Endothelial cell of umbilical vein (primary cell): ENCODE data around the gene ZNF418. TPM values are rescaled to one million over a fixed set of nuclear protein-coding genes. Genes with fewer than 3 reads are reported as not detected.
A peak's percentile ranks its signal among the peaks of the same experiment; 100 is the strongest.

Experiments
- Bru-seq: library from RNA; stranded (reverse); fragments of 400-500 nt; gene quantifications from one replicate; lab custom pipeline; 2021; lab: Mats Ljungman, UMichigan
- BruChase-seq, 2 experiments: library from RNA; stranded (reverse); fragments of 400-500 nt; gene quantifications; one replicate each; lab custom pipeline; 2021; lab: Mats Ljungman, UMichigan
- BruUV-seq: library from RNA; stranded (reverse); fragments of 400-500 nt; replicated peaks from 2 replicates; lab custom pipeline; 2021; lab: Mats Ljungman, UMichigan
- CTCF ChIA-PET: fragments of 300-600, 350-600 bp; sonication (Branson Sonifier 250); formaldehyde crosslinking; loops from one replicate; lab custom pipeline; 2021; ENCODE audit warnings: antibody characterized with exemption, inconsistent platforms; lab: Charles Lee
- POLR2A ChIA-PET: fragments of 300-600, 350-600 bp; sonication (Branson Sonifier 250); formaldehyde crosslinking; loops from one replicate; lab custom pipeline; 2021; ENCODE audit warnings: antibody characterized with exemption, inconsistent platforms; lab: Charles Lee
- DNase-seq: peaks from one replicate; pipeline ENCODE4 v3.0.0-alpha.2; 2011; ENCODE audit warnings: low read depth, low spot score
- FAIRE-seq: peaks from 2 replicates; lab custom pipeline; 2011; peaks lifted over from hg19 to GRCh38; lab: Jason Lieb, UNC
- H2AFZ ChIP-seq: 2 replicates; pipeline ENCODE4 v1.6.0; 2012; ENCODE audit warnings: low read depth, low read length, control low read depth, inconsistent platforms
- H3K27ac ChIP-seq: 2 replicates; pipeline ENCODE4 v1.5.1; 2011; ENCODE audit warnings: low read depth, mild to moderate bottlenecking, control low read depth, low read length, moderate library complexity; ENCODE audit not compliant: insufficient read depth
- H3K27me3 ChIP-seq, 2 experiments: 2 replicates each; pipeline versions ENCODE4 v1.6.0 to v1.6.1; 2011; ENCODE audit warnings: low read length in 2 of 2, mixed read lengths in 1 of 2; ENCODE audit not compliant: control insufficient read depth in 2 of 2, insufficient read depth in 2 of 2
- H3K36me3 ChIP-seq, 2 experiments: 2 replicates in 1 of 2; 3 replicates in 1 of 2; pipeline ENCODE4 v1.5.1; 2011; ENCODE audit warnings: low read length in 2 of 2, mild to moderate bottlenecking in 1 of 2, moderate library complexity in 1 of 2; ENCODE audit not compliant: control insufficient read depth in 2 of 2, insufficient read depth in 2 of 2; ENCODE audit errors: extremely low read depth in 1 of 2
- H3K4me1 ChIP-seq: 3 replicates; pipeline ENCODE4 v1.5.1; 2011; ENCODE audit warnings: mild to moderate bottlenecking, low read length; ENCODE audit not compliant: control insufficient read depth, insufficient read depth; ENCODE audit errors: extremely low read depth
- H3K4me2 ChIP-seq: 2 replicates; pipeline ENCODE4 v1.6.1; 2011; ENCODE audit warnings: low read length, control low read depth, mixed read lengths; ENCODE audit not compliant: insufficient read depth
- H3K4me3 ChIP-seq, 3 experiments: fragments of 200-600 bp in 1 of 3; sonication (generic), shearing (Covaris generic) in 1 of 3; replicated peaks in 1 of 3; 2 replicates each; pipeline ENCODE4 v1.5.1; 2011 to 2016; ENCODE audit warnings: control low read depth in 3 of 3, low read length in 3 of 3, mild to moderate bottlenecking in 2 of 3, inconsistent platforms in 1 of 3, low read depth in 1 of 3, moderate library complexity in 1 of 3; ENCODE audit not compliant: insufficient read depth in 1 of 3
- H3K79me2 ChIP-seq: 2 replicates; pipeline ENCODE4 v1.6.0; 2012; ENCODE audit warnings: low read length, inconsistent platforms; ENCODE audit not compliant: control insufficient read depth, insufficient read depth
- H3K9ac ChIP-seq: replicated peaks from 2 replicates; pipeline ENCODE3; 2011; ENCODE audit warnings: low read length, control low read depth; ENCODE audit not compliant: insufficient read depth; ENCODE audit errors: extremely low read depth
- H3K9me1 ChIP-seq: replicated peaks from 3 replicates; pipeline ENCODE4 v1.6.0; 2011; ENCODE audit warnings: mild to moderate bottlenecking, low read length; ENCODE audit not compliant: control insufficient read depth, insufficient read depth; ENCODE audit errors: extremely low read depth
- H3K9me3 ChIP-seq: replicated peaks from 2 replicates; pipeline ENCODE4 v1.5.1; 2012; ENCODE audit warnings: low read length, inconsistent platforms; ENCODE audit not compliant: control insufficient read depth, insufficient read depth
- H4K20me1 ChIP-seq: replicated peaks from 2 replicates; pipeline ENCODE3; 2011; ENCODE audit warnings: mild to moderate bottlenecking, low read length; ENCODE audit not compliant: control insufficient read depth, insufficient read depth; ENCODE audit errors: extremely low read depth
- EZH2 ChIP-seq: IDR thresholded peaks from 2 replicates; pipeline ENCODE4 v1.6.1; 2012; ENCODE audit warnings: borderline replicate concordance, low read depth, mild to moderate bottlenecking, moderate library complexity, low read length, inconsistent platforms; ENCODE audit not compliant: severe bottlenecking
- FOS ChIP-seq: IDR thresholded peaks from 2 replicates; pipeline ENCODE4 v1.6.1; 2011; ENCODE audit warnings: mild to moderate bottlenecking, low read length, moderate library complexity, borderline replicate concordance; ENCODE audit not compliant: insufficient read depth
- GATA2 ChIP-seq: IDR thresholded peaks from 2 replicates; pipeline ENCODE4 v1.7.0; 2011; ENCODE audit warnings: low read depth, mild to moderate bottlenecking, moderate library complexity, mixed read lengths, low read length; ENCODE audit not compliant: insufficient read length, insufficient read depth
- JUN ChIP-seq: IDR thresholded peaks from 2 replicates; pipeline ENCODE4 v1.6.1; 2011; ENCODE audit warnings: borderline replicate concordance, low read depth; ENCODE audit not compliant: insufficient read length, insufficient read depth
- MYC ChIP-seq: IDR thresholded peaks from one replicate; pipeline ENCODE4 v1.6.1; 2011; ENCODE audit warnings: mild to moderate bottlenecking, low read depth, low read length
- POLR2A ChIP-seq: IDR thresholded peaks from 2 replicates; pipeline ENCODE4 v1.6.1; 2012; ENCODE audit warnings: low read depth, mild to moderate bottlenecking, control low read depth, low read length
- POLR2AphosphoS5 ChIP-seq: IDR thresholded peaks from 2 replicates; pipeline ENCODE4 v1.6.1; 2012; ENCODE audit warnings: low read depth, mild to moderate bottlenecking, control low read depth, low read length, moderate library complexity; ENCODE audit not compliant: insufficient read depth
- dilution Hi-C: fragments of 300-500 bp; cut with MboI; formaldehyde crosslinking; loops from one replicate; pipeline ENCODE4 v1.15.0; 2019; ENCODE audit warnings: low sequenced_read_pairs; ENCODE audit not compliant: extremely low pct_ligation_motif_present
- intact Hi-C: fragments of 100-400 bp; cut with micrococcal nuclease; formaldehyde crosslinking; loops from one replicate; pipeline ENCODE4 v1.10.0; 2022
- long read RNA-seq: library from polyadenylated mRNA; stranded (forward); transcript quantifications from one replicate; pipeline ENCODE4 v2.0.0, GENCODE V29; 2021
- polyA minus RNA-seq, 3 experiments: library from RNA; depleted of rRNA, polyadenylated mRNA; stranded (reverse); fragments of >200 nt; gene quantifications; 1 replicate in 1 of 3; 2 replicates in 2 of 3; pipeline ENCODE4 v1.2.3, GENCODE V29; 2011
- polyA plus RNA-seq, 4 experiments: library from polyadenylated mRNA; depleted of rRNA in 3 of 4; stranded (reverse) in 3 of 4; unstranded in 1 of 4; fragments of >200 nt; gene quantifications; 2 replicates each; pipeline versions ENCODE4 v1.2.1 to v1.2.3, GENCODE V29; 2011 to 2012; ENCODE audit warnings: missing spikeins in 1 of 4
- total RNA-seq: library from RNA; stranded (reverse); gene quantifications from 2 replicates; pipeline ENCODE4 v1.2.3, GENCODE V29; 2021
- TF ChIP-seq, protein P1 (sequence below): IDR thresholded peaks from 2 replicates; pipeline ENCODE4 v1.6.1; 2011; ENCODE audit not compliant: insufficient read depth, insufficient read length
- TF ChIP-seq, protein P2 (sequence below), 2 donors: IDR thresholded peaks; 1 replicate in 1 of 2; 2 replicates in 1 of 2; pipeline ENCODE4 v1.5.1; 2011; ENCODE audit warnings: low read length in 2 of 2, mild to moderate bottlenecking in 2 of 2, moderate library complexity in 2 of 2, control low read depth in 1 of 2, inconsistent platforms in 1 of 2, low read depth in 1 of 2; ENCODE audit not compliant: insufficient read depth in 1 of 2; ENCODE audit errors: extremely low read depth in 1 of 2

Gene ZNF418
- total RNA-seq (3.5 and 5.4 TPM in 2 replicates), polyA plus RNA-seq (0.97 and 1.7 TPM in 2 replicates), polyA minus RNA-seq (2.2 and 3.3 TPM in 2 replicates), Bru-seq, nascent RNA (percentile 55 among the genes with signal in this experiment), BruChase-seq, experiment 1, labeled RNA remaining after a 6-hour chase (percentile 56 among the genes with signal in this experiment), BruChase-seq, experiment 2, labeled RNA remaining after a 2-hour chase (percentile 55 among the genes with signal in this experiment)
- polyA plus RNA-seq (2011; cell fraction: cytosol; rRNA removed), result 1.2 and 1.4 TPM in 2 replicates
- polyA plus RNA-seq (2011; cell fraction: nucleus; rRNA removed), result 6.9 and 8.7 TPM in 2 replicates
- polyA plus RNA-seq (2012), result 1.7 and 4.1 TPM in 2 replicates
- not detected for polyA minus RNA-seq (2011; cell fraction: cytosol; rRNA and poly(A)+ RNA removed)
- 4.6 and 8.5 TPM in 2 replicates for polyA minus RNA-seq (2011; cell fraction: nucleus; rRNA and poly(A)+ RNA removed)
- long read RNA-seq, partial matches to known transcripts, result 0 of 1 reads
- long read RNA-seq, other reads (novel, unspliced or antisense), result 1 of 1 reads

DNA sequence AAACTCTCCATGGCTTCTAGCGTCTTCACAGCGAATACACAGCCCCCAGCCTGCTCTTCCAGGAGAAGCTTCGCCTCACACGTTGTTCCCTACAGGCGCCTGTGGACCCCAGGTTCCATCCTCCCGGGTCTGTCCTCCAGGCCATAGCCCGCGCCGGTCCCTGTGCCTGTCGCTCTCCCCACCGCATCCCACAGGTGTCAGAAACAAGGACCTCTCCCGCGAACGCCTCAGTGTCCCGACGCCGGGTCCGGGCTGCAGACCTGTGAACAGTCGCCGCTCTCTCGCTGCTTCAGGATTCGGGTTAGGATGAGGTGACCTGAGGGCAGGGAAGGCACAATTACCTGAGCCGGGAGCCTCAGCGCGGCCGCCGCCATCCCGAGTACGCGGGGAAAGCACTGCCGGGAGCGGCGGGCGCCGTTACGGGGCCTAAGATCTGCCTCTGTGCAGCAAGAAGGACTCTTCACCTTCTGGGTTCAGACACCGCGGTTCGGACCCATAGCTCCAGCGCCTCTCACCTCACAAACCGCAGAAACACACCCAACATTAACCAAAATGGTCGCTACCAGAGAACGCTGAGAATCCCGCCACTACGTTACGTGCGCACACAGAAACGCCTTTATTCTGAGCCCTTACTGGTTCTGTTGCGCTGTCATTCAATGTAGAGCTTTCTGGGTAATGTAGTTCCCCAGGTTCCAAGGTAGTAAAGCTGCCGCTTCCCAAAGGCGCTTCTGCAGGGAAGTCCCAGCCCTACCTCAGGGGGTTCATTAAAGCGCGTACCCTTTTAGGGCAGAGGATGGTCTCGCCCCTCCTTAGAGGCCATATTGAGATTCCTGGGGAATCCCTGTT, at the start of gene ZNF418:
ZNF418 (minus strand) TSS at position 583 of the 846 bp plus-strand sequence. CDS start 1,580 bp downstream, outside the sequence.
- ChIA-PET POLR2A (no interaction called here), CTCF (interaction anchor here (1.4 to 1.9 kb wide), 2 partner anchors 18 to 67 kb away, joined by 3 to 6 read pairs; partner anchors contain the start of genes ZNF417 and ZNF606)
- TF ChIP-seq, protein P1, sequence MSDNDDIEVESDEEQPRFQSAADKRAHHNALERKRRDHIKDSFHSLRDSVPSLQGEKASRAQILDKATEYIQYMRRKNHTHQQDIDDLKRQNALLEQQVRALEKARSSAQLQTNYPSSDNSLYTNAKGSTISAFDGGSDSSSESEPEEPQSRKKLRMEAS, result no peak
- no peak for TF ChIP-seq GATA2
- no peak for TF ChIP-seq MYC
- no peak for TF ChIP-seq FOS
- no peak for TF ChIP-seq POLR2A
- TF ChIP-seq POLR2AphosphoS5, result no peak
- TF ChIP-seq JUN, result no peak
- TF ChIP-seq EZH2, result no peak
- TF ChIP-seq, protein P2, sequence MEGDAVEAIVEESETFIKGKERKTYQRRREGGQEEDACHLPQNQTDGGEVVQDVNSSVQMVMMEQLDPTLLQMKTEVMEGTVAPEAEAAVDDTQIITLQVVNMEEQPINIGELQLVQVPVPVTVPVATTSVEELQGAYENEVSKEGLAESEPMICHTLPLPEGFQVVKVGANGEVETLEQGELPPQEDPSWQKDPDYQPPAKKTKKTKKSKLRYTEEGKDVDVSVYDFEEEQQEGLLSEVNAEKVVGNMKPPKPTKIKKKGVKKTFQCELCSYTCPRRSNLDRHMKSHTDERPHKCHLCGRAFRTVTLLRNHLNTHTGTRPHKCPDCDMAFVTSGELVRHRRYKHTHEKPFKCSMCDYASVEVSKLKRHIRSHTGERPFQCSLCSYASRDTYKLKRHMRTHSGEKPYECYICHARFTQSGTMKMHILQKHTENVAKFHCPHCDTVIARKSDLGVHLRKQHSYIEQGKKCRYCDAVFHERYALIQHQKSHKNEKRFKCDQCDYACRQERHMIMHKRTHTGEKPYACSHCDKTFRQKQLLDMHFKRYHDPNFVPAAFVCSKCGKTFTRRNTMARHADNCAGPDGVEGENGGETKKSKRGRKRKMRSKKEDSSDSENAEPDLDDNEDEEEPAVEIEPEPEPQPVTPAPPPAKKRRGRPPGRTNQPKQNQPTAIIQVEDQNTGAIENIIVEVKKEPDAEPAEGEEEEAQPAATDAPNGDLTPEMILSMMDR (IDR thresholded peaks at IDR 0.05; ENCODE audit: extremely low read depth in 1 of 2, insufficient read depth in 1 of 2, low read depth in 1 of 2, low read length in 2 of 2), result no peak
- peak within 1 kb of the TSS; percentile 51 for H3K4me2 ChIP-seq
- H3K4me3 ChIP-seq, result peak within 1 kb of the TSS in 2 of 3 experiments; percentile 48 to 67
- no peaks in the 10 kb centered on the region for H3K27me3 ChIP-seq
- no peaks in the 10 kb centered on the region for H3K79me2 ChIP-seq
- no peaks in the 10 kb centered on the region for H4K20me1 ChIP-seq
- BruUV-seq, result TSS peak; percentile 53
- FAIRE-seq, result peak; percentile 95
- dilution Hi-C loops (no loop called here), intact Hi-C loops (no loop called here)
- H3K36me3 ChIP-seq, result no peaks in the 10 kb centered on the region
- H3K9me1 ChIP-seq, result no peaks in the 10 kb centered on the region
- peaks cover under 1% of the 10 kb centered on the region for H3K9me3 ChIP-seq
- DNase-seq, result peak; percentile 76
- H2AFZ ChIP-seq, result peak within 1 kb of the TSS; percentile 71
- no peak within 1 kb of the TSS for H3K9ac ChIP-seq
- no peak within 1 kb of the TSS for H3K27ac ChIP-seq
- H3K4me1 ChIP-seq, result peaks cover 5% of the 10 kb centered on the region
